SK-N-SH treated with all-trans-retinoic acid at 6 μM for 48 hours (cell line): ENCODE results near the gene DYNC1LI1.

Experiments
- ATAC-seq: fragments of 200-7000 bp; cut with Tn5 transposase; 3 replicates; pipeline ENCODE4 v1.9.1; 2020; ENCODE audit warnings: mild to moderate bottlenecking, moderate library complexity
- ARNTL ChIP-seq: fragments of 450-650 bp; formaldehyde crosslinking; IDR thresholded peaks from 2 replicates; pipeline ENCODE4 v1.5.0; 2020; ENCODE audit warnings: low read depth, mild to moderate bottlenecking, moderate library complexity, borderline replicate concordance
- BACH2 ChIP-seq: fragments of 250-450 bp; sonication (Bioruptor Pico); IDR thresholded peaks from 2 replicates; pipeline ENCODE4 v1.9.0; 2021; ENCODE audit warnings: mild to moderate bottlenecking, borderline replicate concordance
- CREB5 ChIP-seq: fragments of 250-450 bp; sonication (Bioruptor Pico); IDR thresholded peaks from 2 replicates; pipeline ENCODE4 v1.5.1; 2020; ENCODE audit warnings: low read depth, mild to moderate bottlenecking, moderate library complexity
- CSDC2 ChIP-seq: fragments of 250-450 bp; sonication (Bioruptor Pico); IDR thresholded peaks from 2 replicates; pipeline ENCODE4 v1.5.0; 2020; ENCODE audit warnings: mild to moderate bottlenecking, moderate library complexity
- ESRRG ChIP-seq: fragments of 250-450 bp; sonication (Bioruptor Pico); IDR thresholded peaks from 2 replicates; pipeline ENCODE4 v1.6.1; 2021; ENCODE audit warnings: mild to moderate bottlenecking
- GLIS3 ChIP-seq: fragments of 250-450 bp; sonication (Bioruptor Pico); IDR thresholded peaks from 2 replicates; pipeline ENCODE4 v1.5.0; 2020; ENCODE audit warnings: mild to moderate bottlenecking, moderate library complexity
- ISL1 ChIP-seq: fragments of 250-450 bp; sonication (Bioruptor Pico); IDR thresholded peaks from 2 replicates; pipeline ENCODE4 v2.1.2; 2022; ENCODE audit warnings: mild to moderate bottlenecking, moderate library complexity
- OSR1 ChIP-seq: fragments of 250-450 bp; sonication (Bioruptor Pico); IDR thresholded peaks from 2 replicates; pipeline ENCODE4 v1.8.0; 2022; ENCODE audit warnings: moderate library complexity, mild to moderate bottlenecking, inconsistent platforms
- PPARA ChIP-seq: fragments of 250-450 bp; sonication (Bioruptor Pico); IDR thresholded peaks from 2 replicates; pipeline ENCODE4 v1.5.0; 2020; ENCODE audit warnings: mild to moderate bottlenecking, borderline replicate concordance
- RARB ChIP-seq: fragments of 250-450 bp; sonication (Bioruptor Pico); IDR thresholded peaks from 2 replicates; pipeline ENCODE4 v1.8.0; 2021; ENCODE audit warnings: mild to moderate bottlenecking, moderate library complexity
- SNAI2 ChIP-seq: fragments of 250-450 bp; sonication (Bioruptor Pico); IDR thresholded peaks from 2 replicates; pipeline ENCODE4 v1.5.0; 2020; ENCODE audit warnings: mild to moderate bottlenecking, moderate library complexity
- TCF4 ChIP-seq: fragments of 250-450 bp; sonication (Bioruptor Pico); IDR thresholded peaks from 2 replicates; pipeline ENCODE4 v1.8.0; 2021; ENCODE audit warnings: mild to moderate bottlenecking, moderate library complexity, borderline replicate concordance
- ZFP3 ChIP-seq: fragments of 250-450 bp; sonication (Bioruptor Pico); IDR thresholded peaks from 2 replicates; pipeline ENCODE4 v1.5.0; 2020; ENCODE audit warnings: mild to moderate bottlenecking, moderate library complexity
- ZFP30 ChIP-seq: fragments of 450-650 bp; formaldehyde crosslinking; IDR thresholded peaks from 2 replicates; pipeline ENCODE4 v1.5.0; 2022; ENCODE audit warnings: mild to moderate bottlenecking, moderate library complexity
- ZNF565 ChIP-seq: fragments of 450-650 bp; formaldehyde crosslinking; conservative IDR thresholded peaks from 2 replicates; pipeline ENCODE4 v1.5.0; 2020; ENCODE audit warnings: low read depth, mild to moderate bottlenecking, moderate library complexity
- ZNF70 ChIP-seq: fragments of 450-650 bp; formaldehyde crosslinking; IDR thresholded peaks from 2 replicates; pipeline ENCODE4 v1.5.0; 2020; ENCODE audit warnings: mild to moderate bottlenecking, moderate library complexity
- ZNF8 ChIP-seq: fragments of 450-650 bp; formaldehyde crosslinking; IDR thresholded peaks from 2 replicates; pipeline ENCODE4 v1.5.0; 2020; ENCODE audit warnings: mild to moderate bottlenecking, moderate library complexity
- TF ChIP-seq, protein P1 (sequence below): fragments of 250-450 bp; sonication (Bioruptor Pico); IDR thresholded peaks from 2 replicates; pipeline ENCODE4 v1.8.0; 2020; ENCODE audit warnings: mild to moderate bottlenecking, moderate library complexity, borderline replicate concordance
- TF ChIP-seq, protein P2 (sequence below): fragments of 250-450 bp; sonication (Bioruptor Pico); IDR thresholded peaks from 2 replicates; pipeline ENCODE4 v1.5.0; 2020; ENCODE audit warnings: mild to moderate bottlenecking, moderate library complexity
- TF ChIP-seq, protein P3 (sequence below): fragments of 250-450 bp; sonication (Bioruptor Pico); IDR thresholded peaks from 2 replicates; pipeline ENCODE4 v1.8.0; 2021; ENCODE audit warnings: low read depth, mild to moderate bottlenecking, moderate library complexity, borderline replicate concordance

The DYNC1LI1 gene

DNA sequence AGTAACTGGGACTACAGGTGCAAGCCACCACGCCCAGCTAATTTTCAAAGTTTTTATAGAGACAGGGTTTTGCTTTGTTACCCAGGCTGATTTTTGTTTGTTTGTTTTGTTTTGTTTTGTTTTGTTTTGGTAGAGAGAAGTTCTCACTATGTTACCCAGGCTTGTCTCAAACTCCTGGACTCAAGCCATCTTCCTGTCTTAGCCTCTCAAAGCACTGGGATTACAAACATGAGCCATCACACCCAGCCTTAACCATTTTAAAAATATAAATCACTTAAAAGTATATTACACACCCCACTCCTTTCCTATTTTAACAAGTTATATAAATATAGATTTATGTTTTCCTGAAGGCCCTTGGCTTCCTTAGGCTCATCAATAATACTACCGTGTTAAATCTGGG is 6.5 kb upstream of the DYNC1LI1 start:
- TF ChIP-seq ISL1 (CRISPR knock-in tag) (no peak), ARNTL (CRISPR knock-in tag) (no peak), OSR1 (CRISPR knock-in tag) (no peak), BACH2 (no peak), RARB (CRISPR knock-in tag) (no peak), ZNF565 (CRISPR knock-in tag) (no peak), ZFP3 (CRISPR knock-in tag) (no peak), GLIS3 (CRISPR knock-in tag) (no peak), CSDC2 (CRISPR knock-in tag) (no peak), ESRRG (CRISPR knock-in tag) (no peak), CREB5 (CRISPR knock-in tag) (no peak), ZNF8 (CRISPR knock-in tag) (no peak), ZFP30 (CRISPR knock-in tag) (no peak), ZNF70 (CRISPR knock-in tag) (no peak), SNAI2 (CRISPR knock-in tag) (no peak), TCF4 (CRISPR knock-in tag) (no peak), PPARA (CRISPR knock-in tag) (no peak)
- TF ChIP-seq, protein P1, sequence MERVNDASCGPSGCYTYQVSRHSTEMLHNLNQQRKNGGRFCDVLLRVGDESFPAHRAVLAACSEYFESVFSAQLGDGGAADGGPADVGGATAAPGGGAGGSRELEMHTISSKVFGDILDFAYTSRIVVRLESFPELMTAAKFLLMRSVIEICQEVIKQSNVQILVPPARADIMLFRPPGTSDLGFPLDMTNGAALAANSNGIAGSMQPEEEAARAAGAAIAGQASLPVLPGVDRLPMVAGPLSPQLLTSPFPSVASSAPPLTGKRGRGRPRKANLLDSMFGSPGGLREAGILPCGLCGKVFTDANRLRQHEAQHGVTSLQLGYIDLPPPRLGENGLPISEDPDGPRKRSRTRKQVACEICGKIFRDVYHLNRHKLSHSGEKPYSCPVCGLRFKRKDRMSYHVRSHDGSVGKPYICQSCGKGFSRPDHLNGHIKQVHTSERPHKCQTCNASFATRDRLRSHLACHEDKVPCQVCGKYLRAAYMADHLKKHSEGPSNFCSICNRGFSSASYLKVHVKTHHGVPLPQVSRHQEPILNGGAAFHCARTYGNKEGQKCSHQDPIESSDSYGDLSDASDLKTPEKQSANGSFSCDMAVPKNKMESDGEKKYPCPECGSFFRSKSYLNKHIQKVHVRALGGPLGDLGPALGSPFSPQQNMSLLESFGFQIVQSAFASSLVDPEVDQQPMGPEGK: no peak
- TF ChIP-seq, protein P2, sequence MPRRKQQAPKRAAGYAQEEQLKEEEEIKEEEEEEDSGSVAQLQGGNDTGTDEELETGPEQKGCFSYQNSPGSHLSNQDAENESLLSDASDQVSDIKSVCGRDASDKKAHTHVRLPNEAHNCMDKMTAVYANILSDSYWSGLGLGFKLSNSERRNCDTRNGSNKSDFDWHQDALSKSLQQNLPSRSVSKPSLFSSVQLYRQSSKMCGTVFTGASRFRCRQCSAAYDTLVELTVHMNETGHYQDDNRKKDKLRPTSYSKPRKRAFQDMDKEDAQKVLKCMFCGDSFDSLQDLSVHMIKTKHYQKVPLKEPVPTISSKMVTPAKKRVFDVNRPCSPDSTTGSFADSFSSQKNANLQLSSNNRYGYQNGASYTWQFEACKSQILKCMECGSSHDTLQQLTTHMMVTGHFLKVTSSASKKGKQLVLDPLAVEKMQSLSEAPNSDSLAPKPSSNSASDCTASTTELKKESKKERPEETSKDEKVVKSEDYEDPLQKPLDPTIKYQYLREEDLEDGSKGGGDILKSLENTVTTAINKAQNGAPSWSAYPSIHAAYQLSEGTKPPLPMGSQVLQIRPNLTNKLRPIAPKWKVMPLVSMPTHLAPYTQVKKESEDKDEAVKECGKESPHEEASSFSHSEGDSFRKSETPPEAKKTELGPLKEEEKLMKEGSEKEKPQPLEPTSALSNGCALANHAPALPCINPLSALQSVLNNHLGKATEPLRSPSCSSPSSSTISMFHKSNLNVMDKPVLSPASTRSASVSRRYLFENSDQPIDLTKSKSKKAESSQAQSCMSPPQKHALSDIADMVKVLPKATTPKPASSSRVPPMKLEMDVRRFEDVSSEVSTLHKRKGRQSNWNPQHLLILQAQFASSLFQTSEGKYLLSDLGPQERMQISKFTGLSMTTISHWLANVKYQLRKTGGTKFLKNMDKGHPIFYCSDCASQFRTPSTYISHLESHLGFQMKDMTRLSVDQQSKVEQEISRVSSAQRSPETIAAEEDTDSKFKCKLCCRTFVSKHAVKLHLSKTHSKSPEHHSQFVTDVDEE: no peak
- TF ChIP-seq, protein P3, sequence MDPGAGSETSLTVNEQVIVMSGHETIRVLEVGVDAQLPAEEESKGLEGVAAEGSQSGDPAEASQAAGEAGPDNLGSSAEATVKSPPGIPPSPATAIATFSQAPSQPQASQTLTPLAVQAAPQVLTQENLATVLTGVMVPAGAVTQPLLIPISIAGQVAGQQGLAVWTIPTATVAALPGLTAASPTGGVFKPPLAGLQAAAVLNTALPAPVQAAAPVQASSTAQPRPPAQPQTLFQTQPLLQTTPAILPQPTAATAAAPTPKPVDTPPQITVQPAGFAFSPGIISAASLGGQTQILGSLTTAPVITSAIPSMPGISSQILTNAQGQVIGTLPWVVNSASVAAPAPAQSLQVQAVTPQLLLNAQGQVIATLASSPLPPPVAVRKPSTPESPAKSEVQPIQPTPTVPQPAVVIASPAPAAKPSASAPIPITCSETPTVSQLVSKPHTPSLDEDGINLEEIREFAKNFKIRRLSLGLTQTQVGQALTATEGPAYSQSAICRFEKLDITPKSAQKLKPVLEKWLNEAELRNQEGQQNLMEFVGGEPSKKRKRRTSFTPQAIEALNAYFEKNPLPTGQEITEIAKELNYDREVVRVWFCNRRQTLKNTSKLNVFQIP (CRISPR knock-in tag): no peak
- ATAC-seq: no peak; the same call in 2 of the 3 replicates

DNA sequence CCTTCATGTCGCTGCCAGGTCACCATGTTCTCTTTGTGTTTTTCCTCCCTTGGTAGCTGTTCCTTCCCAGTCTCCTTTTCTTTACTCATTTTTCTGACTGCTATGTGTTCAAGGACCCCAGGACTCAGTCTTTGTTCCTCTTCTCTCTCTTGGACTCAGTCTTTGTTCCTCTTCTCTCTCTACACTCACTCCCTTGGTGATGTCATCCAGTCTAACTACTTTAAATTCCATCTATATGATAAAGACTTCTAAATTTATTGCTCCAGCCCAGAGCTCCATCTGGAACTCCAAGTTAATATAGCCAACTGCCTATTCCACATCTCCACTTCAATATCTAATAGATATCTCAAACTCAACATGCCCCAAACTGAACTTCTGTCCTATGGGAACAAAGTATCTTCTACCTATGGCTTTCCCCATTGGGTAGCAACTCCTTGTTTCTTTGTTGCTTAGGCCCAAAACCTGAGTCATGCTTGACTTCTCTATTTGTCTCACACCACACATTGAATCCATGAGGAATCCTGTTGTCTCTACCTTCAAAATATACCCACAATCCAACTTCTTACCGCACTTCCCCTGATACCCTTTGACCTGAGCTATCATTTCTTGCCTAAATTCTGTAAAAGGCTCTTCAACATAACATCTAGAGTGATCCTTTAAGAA is 4.9 kb upstream of the DYNC1LI1 start:
- TF ChIP-seq OSR1 (CRISPR knock-in tag): no peak
- no peak for TF ChIP-seq SNAI2 (CRISPR knock-in tag)
- TF ChIP-seq CREB5 (CRISPR knock-in tag): no peak
- no peak for TF ChIP-seq ISL1 (CRISPR knock-in tag)
- no peak for TF ChIP-seq GLIS3 (CRISPR knock-in tag)
- TF ChIP-seq, protein P2: no peak
- TF ChIP-seq ZNF565 (CRISPR knock-in tag): no peak
- no peak for TF ChIP-seq ZFP30 (CRISPR knock-in tag)
- TF ChIP-seq, all 23 proteins: peak for 0
- no peak for ATAC-seq
